DMS 273 (cell line): ENCODE measurements around the gene WWOX.
"Not testable (repeated sequence)": the region's sequence is repeated elsewhere in the genome, so short reads cannot be mapped to it uniquely, and the experiment has no call there.

ENCODE experiments used
- DNase-seq: peaks from one replicate; lab custom pipeline; 2025; ENCODE audit not compliant: unreplicated experiment; lab: John Stamatoyannopoulos, UW

WWOX gene

GRCh38 chr16:78594191-78594590, 494.7 kb downstream of the WWOX start:
- DNase-seq: no peak

- DNase-seq: no peak
Measured at GRCh38 chr16:78596348-78596995, 497.0 kb downstream of the WWOX start.

- DNase-seq: no peak
Measured at GRCh38 chr16:78596996-78597422, 497.6 kb downstream of the WWOX start.

- DNase-seq: peak; percentile 8
Measured at GRCh38 chr16:78597809-78598570, 498.5 kb downstream of the WWOX start.

GRCh38 chr16:78599271-78599670, 499.8 kb downstream of the WWOX start:
- DNase-seq: no peak

- DNase-seq: not testable (repeated sequence)
Measured at GRCh38 chr16:78604423-78605062, 505.1 kb downstream of the WWOX start.

- DNase-seq: peak; percentile 27
Measured at GRCh38 chr16:78605548-78606101, 506.2 kb downstream of the WWOX start.

- DNase-seq: no peak
Measured at GRCh38 chr16:78606545-78606944, 507.1 kb downstream of the WWOX start.

GRCh38 chr16:78607022-78607421, 507.6 kb downstream of the WWOX start:
- DNase-seq: no peak

GRCh38 chr16:78607465-78607864, 508.0 kb downstream of the WWOX start:
- DNase-seq: no peak

- DNase-seq: no peak
Measured at GRCh38 chr16:78608305-78608776, 508.9 kb downstream of the WWOX start.

- no peak for DNase-seq
Measured at GRCh38 chr16:78609402-78610274, 510.2 kb downstream of the WWOX start.

- DNase-seq: no peak
Measured at GRCh38 chr16:78611318-78611717, 511.9 kb downstream of the WWOX start.

- DNase-seq: no peak
Measured at GRCh38 chr16:78619811-78620210, 520.4 kb downstream of the WWOX start.

GRCh38 chr16:78620291-78620690, 520.8 kb downstream of the WWOX start:
- no peak for DNase-seq

GRCh38 chr16:78623796-78624195, 524.3 kb downstream of the WWOX start:
- no peak for DNase-seq

GRCh38 chr16:78624366-78624765, 524.9 kb downstream of the WWOX start:
- no peak for DNase-seq

- no peak for DNase-seq
Measured at GRCh38 chr16:78628461-78629045, 529.1 kb downstream of the WWOX start.

GRCh38 chr16:78629173-78629572, 529.7 kb downstream of the WWOX start:
- DNase-seq: no peak

- no peak for DNase-seq
Measured at GRCh38 chr16:78630102-78630501, 530.6 kb downstream of the WWOX start.
